AG09309 (cell line): Measurements from ENCODE around the gene MARCHF7.
A peak's percentile ranks its signal among the peaks of the same experiment; 100 is the strongest.
"Not testable (repeated sequence)": the region's sequence is repeated elsewhere in the genome, so short reads cannot be mapped to it uniquely, and the experiment has no call there.

Experiments used
- DNase-seq: peaks from one replicate; pipeline ENCODE4 v3.0.0-alpha.2; 2010; ENCODE audit warnings: low read depth
- H3K4me3 ChIP-seq: 2 replicates; pipeline ENCODE4 v1.5.1; 2011; ENCODE audit warnings: mild to moderate bottlenecking, low read depth, low read length, moderate library complexity; ENCODE audit not compliant: control insufficient read depth
- CTCF ChIP-seq: IDR thresholded peaks from 2 replicates; pipeline ENCODE4 v1.5.1; 2011; ENCODE audit warnings: mild to moderate bottlenecking, low read depth, low read length, inconsistent platforms; ENCODE audit not compliant: insufficient read depth, control insufficient read depth; ENCODE audit errors: missing control alignments

The MARCHF7 gene

GRCh38 chr2:159711562-159712142 lies 654 bp upstream of the MARCHF7 start:
- TF ChIP-seq CTCF = no peak
- peak overlapping the region; percentile 99 for H3K4me3 ChIP-seq
- DNase-seq = no peak

GRCh38 chr2:159712929-159713420 lies 669 bp downstream of the MARCHF7 start:
- TF ChIP-seq CTCF = no peak
- peak overlapping the region; percentile 99 for H3K4me3 ChIP-seq
- DNase-seq = no peak

GRCh38 chr2:159713631-159714246 lies 1.4 kb downstream of the MARCHF7 start:
- no peak for DNase-seq
- no peak for TF ChIP-seq CTCF
- peak overlapping the region; percentile 99 for H3K4me3 ChIP-seq

- DNase-seq = no peak
- peak overlapping the region; percentile 19 for H3K4me3 ChIP-seq
- TF ChIP-seq CTCF = no peak
Measured at GRCh38 chr2:159714247-159714930, 2.1 kb downstream of the MARCHF7 start.

- TF ChIP-seq CTCF = no peak
- no peak overlapping the region for H3K4me3 ChIP-seq
- DNase-seq = no peak
Measured at GRCh38 chr2:159715451-159715850, 3.1 kb downstream of the MARCHF7 start.

GRCh38 chr2:159716409-159716808 lies 4.1 kb downstream of the MARCHF7 start:
- not testable (repeated sequence) for H3K4me3 ChIP-seq, DNase-seq

- DNase-seq = no peak
- no peak for TF ChIP-seq CTCF
- H3K4me3 ChIP-seq = no peak overlapping the region
Measured at GRCh38 chr2:159716857-159717256, 4.6 kb downstream of the MARCHF7 start.
